AG10803 (cell line): ENCODE data around the gene POT1.

Source experiments
- DNase-seq: peaks from one replicate; pipeline ENCODE4 v3.0.0; 2010; ENCODE audit warnings: low read depth
- H3K4me3 ChIP-seq: 2 replicates; pipeline ENCODE4 v1.5.1; 2011; ENCODE audit warnings: mild to moderate bottlenecking, low read length, control low read depth
- CTCF ChIP-seq: conservative IDR thresholded peaks from 2 replicates; pipeline ENCODE4 v1.5.1; 2011; ENCODE audit warnings: mild to moderate bottlenecking, low read length, control low read depth, inconsistent platforms

POT1 gene

GRCh38 chr7:124887247-124887646, 42.4 kb downstream of the POT1 start:
- DNase-seq, result no peak
- TF ChIP-seq CTCF, result no peak
- H3K4me3 ChIP-seq, result no peak overlapping the region

GRCh38 chr7:124881981-124882380, 47.6 kb downstream of the POT1 start:
- DNase-seq, result peak; percentile 8
- TF ChIP-seq CTCF, result no peak
- no peak overlapping the region for H3K4me3 ChIP-seq

GRCh38 chr7:124879771-124880170, 49.9 kb downstream of the POT1 start:
- DNase-seq, result no peak
- TF ChIP-seq CTCF, result no peak
- H3K4me3 ChIP-seq, result no peak overlapping the region

- DNase-seq, result no peak
- no peak overlapping the region for H3K4me3 ChIP-seq
- no peak for TF ChIP-seq CTCF
Measured at GRCh38 chr7:124879103-124879502, 50.5 kb downstream of the POT1 start.

- no peak overlapping the region for H3K4me3 ChIP-seq
- no peak for TF ChIP-seq CTCF
- no peak for DNase-seq
Measured at GRCh38 chr7:124874644-124875163, 54.9 kb downstream of the POT1 start.

GRCh38 chr7:124857672-124858235, 71.9 kb downstream of the POT1 start:
- no peak for TF ChIP-seq CTCF
- no peak overlapping the region for H3K4me3 ChIP-seq
- no peak for DNase-seq

GRCh38 chr7:124856299-124856888, 73.2 kb downstream of the POT1 start:
- TF ChIP-seq CTCF, result peak; percentile 72
- DNase-seq, result peak; percentile 43
- H3K4me3 ChIP-seq, result no peak overlapping the region
